SK-N-MC (cell line): ENCODE measurements around the gene RPA1.

ENCODE experiments used
- EZH2 ChIP-seq: fragments of 200-600 bp; sonication (generic); IDR thresholded peaks from one replicate; pipeline ENCODE4 v1.6.1; 2017; ENCODE audit warnings: antibody characterized with exemption
- POLR2AphosphoS5 ChIP-seq: IDR thresholded peaks from 2 replicates; pipeline ENCODE4 v1.6.1; 2012; ENCODE audit warnings: mild to moderate bottlenecking, low read depth, low read length, borderline replicate concordance

DNA sequence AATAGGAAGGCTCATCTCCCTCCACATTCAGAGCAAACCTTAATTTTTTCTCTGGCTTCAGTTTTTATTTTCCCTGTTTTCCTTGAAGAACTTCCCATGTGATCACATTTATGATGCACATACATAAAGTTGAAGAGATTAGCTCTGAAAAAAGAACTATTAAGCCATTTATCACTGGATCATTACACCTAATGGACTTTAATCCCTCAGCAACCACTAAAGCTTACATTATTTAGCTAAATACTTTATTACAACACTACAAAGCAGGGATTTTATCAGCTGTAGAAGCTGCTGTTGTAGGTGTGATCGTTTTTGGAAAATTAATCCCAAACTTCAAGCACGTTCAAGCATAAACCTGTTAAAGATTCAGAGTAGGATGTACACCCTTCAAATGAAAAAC lies 21.2 kb upstream of the RPA1 start:
- no peak for TF ChIP-seq EZH2
- no peak for TF ChIP-seq POLR2AphosphoS5
